Lower leg skin (tissue), 3 donors: ENCODE results near the gene RER1.

Experiments
- CTCF ChIP-seq, 3 donors: fragments of 450-650 bp; IDR thresholded peaks; one replicate each; pipeline ENCODE4 v1.5.1; 2016; ENCODE audit warnings: antibody characterized with exemption in 3 of 3, mild to moderate bottlenecking in 3 of 3, moderate library complexity in 2 of 3
- POLR2A ChIP-seq, 2 donors: fragments of 450-650 bp; IDR thresholded peaks; one replicate each; pipeline ENCODE4 v1.6.1; 2016 to 2017; ENCODE audit warnings: antibody characterized with exemption in 2 of 2, mild to moderate bottlenecking in 1 of 2, moderate library complexity in 1 of 2

DNA sequence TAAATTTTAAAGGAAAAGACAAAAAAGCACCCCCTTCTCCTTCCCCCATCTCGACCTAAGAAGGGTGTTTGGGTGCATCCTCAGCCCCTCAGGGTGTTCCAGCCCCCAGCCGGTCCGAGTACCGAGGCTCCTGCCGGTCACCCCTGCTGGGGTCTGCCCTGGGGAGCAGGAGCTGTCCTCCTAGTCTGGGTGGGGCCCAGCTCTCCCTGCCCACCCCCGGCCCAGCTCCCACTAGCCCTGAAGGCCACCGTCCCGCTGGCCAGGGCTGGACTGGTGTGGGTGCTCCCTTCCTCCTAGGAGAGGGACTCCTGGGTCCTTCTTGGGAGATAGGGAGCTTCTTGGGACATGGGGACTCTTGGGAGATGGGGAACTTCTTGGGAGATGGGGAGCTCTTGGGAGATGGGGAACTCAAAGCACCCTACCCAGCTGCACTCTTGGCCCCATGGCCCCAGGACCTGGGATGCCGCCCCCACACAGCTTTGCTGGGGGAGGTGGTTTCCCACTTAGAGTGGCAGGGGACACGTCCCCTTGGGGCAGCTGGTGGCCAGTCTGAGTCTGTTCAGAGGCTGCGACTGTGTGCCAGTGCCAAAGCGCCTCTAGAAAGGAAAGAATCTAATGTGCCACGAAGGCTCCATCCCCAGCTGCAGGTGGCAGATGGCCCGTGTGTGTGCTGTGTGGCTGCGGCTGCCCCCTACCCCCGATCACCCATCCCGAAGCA, 44.8 kb upstream of the RER1 start:
- no peak for TF ChIP-seq CTCF (IDR thresholded peaks at IDR 0.05)
- TF ChIP-seq POLR2A (IDR thresholded peaks at IDR 0.05) = no peak
